Measurements from ENCODE around the gene IGF2BP1.

GRCh38 chr17:49045376-49045775 is 48.2 kb downstream of the IGF2BP1 start:
- TF ChIP-seq, protein P1, sequence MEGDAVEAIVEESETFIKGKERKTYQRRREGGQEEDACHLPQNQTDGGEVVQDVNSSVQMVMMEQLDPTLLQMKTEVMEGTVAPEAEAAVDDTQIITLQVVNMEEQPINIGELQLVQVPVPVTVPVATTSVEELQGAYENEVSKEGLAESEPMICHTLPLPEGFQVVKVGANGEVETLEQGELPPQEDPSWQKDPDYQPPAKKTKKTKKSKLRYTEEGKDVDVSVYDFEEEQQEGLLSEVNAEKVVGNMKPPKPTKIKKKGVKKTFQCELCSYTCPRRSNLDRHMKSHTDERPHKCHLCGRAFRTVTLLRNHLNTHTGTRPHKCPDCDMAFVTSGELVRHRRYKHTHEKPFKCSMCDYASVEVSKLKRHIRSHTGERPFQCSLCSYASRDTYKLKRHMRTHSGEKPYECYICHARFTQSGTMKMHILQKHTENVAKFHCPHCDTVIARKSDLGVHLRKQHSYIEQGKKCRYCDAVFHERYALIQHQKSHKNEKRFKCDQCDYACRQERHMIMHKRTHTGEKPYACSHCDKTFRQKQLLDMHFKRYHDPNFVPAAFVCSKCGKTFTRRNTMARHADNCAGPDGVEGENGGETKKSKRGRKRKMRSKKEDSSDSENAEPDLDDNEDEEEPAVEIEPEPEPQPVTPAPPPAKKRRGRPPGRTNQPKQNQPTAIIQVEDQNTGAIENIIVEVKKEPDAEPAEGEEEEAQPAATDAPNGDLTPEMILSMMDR (IDR thresholded peaks at IDR 0.05) = no peak
- TF ChIP-seq RAD21 (IDR thresholded peaks at IDR 0.05; ENCODE audit: low read length) (no peak), NFIC (IDR thresholded peaks at IDR 0.05; ENCODE audit: borderline replicate concordance) (no peak), GABPA (IDR thresholded peaks at IDR 0.05; ENCODE audit: low read depth) (no peak), RCOR1 (IDR thresholded peaks at IDR 0.05; ENCODE audit: low read length) (no peak), ZBTB33 (IDR thresholded peaks at IDR 0.05; ENCODE audit: borderline replicate concordance, low read depth) (no peak), TAF1 (IDR thresholded peaks at IDR 0.05; ENCODE audit: borderline replicate concordance, low read depth, low read length) (no peak), CHD2 (IDR thresholded peaks at IDR 0.05; ENCODE audit: low read length, partially characterized antibody) (no peak), FOXM1 (IDR thresholded peaks at IDR 0.05; ENCODE audit: low read depth) (no peak), JUND (IDR thresholded peaks at IDR 0.05) (no peak), RFX5 (IDR thresholded peaks at IDR 0.05; ENCODE audit: low read length) (no peak), EZH2phosphoT487 (IDR thresholded peaks at IDR 0.05; ENCODE audit: borderline replicate concordance, low read depth) (no peak), FOXJ3 (CRISPR knock-in tag; IDR thresholded peaks at IDR 0.05) (no peak)
- TF ChIP-seq, protein P2, sequence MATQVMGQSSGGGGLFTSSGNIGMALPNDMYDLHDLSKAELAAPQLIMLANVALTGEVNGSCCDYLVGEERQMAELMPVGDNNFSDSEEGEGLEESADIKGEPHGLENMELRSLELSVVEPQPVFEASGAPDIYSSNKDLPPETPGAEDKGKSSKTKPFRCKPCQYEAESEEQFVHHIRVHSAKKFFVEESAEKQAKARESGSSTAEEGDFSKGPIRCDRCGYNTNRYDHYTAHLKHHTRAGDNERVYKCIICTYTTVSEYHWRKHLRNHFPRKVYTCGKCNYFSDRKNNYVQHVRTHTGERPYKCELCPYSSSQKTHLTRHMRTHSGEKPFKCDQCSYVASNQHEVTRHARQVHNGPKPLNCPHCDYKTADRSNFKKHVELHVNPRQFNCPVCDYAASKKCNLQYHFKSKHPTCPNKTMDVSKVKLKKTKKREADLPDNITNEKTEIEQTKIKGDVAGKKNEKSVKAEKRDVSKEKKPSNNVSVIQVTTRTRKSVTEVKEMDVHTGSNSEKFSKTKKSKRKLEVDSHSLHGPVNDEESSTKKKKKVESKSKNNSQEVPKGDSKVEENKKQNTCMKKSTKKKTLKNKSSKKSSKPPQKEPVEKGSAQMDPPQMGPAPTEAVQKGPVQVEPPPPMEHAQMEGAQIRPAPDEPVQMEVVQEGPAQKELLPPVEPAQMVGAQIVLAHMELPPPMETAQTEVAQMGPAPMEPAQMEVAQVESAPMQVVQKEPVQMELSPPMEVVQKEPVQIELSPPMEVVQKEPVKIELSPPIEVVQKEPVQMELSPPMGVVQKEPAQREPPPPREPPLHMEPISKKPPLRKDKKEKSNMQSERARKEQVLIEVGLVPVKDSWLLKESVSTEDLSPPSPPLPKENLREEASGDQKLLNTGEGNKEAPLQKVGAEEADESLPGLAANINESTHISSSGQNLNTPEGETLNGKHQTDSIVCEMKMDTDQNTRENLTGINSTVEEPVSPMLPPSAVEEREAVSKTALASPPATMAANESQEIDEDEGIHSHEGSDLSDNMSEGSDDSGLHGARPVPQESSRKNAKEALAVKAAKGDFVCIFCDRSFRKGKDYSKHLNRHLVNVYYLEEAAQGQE (IDR thresholded peaks at IDR 0.05; ENCODE audit: low read depth, low read length) = no peak

Measured in SK-N-SH (cell line).